ENCODE measurements around the gene SSX2IP.
"Not testable (repeated sequence)": the region's sequence is repeated elsewhere in the genome, so short reads cannot be mapped to it uniquely, and the experiment has no call there.

Gene SSX2IP, protein sequence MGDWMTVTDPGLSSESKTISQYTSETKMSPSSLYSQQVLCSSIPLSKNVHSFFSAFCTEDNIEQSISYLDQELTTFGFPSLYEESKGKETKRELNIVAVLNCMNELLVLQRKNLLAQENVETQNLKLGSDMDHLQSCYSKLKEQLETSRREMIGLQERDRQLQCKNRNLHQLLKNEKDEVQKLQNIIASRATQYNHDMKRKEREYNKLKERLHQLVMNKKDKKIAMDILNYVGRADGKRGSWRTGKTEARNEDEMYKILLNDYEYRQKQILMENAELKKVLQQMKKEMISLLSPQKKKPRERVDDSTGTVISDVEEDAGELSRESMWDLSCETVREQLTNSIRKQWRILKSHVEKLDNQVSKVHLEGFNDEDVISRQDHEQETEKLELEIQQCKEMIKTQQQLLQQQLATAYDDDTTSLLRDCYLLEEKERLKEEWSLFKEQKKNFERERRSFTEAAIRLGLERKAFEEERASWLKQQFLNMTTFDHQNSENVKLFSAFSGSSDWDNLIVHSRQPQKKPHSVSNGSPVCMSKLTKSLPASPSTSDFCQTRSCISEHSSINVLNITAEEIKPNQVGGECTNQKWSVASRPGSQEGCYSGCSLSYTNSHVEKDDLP

DNA sequence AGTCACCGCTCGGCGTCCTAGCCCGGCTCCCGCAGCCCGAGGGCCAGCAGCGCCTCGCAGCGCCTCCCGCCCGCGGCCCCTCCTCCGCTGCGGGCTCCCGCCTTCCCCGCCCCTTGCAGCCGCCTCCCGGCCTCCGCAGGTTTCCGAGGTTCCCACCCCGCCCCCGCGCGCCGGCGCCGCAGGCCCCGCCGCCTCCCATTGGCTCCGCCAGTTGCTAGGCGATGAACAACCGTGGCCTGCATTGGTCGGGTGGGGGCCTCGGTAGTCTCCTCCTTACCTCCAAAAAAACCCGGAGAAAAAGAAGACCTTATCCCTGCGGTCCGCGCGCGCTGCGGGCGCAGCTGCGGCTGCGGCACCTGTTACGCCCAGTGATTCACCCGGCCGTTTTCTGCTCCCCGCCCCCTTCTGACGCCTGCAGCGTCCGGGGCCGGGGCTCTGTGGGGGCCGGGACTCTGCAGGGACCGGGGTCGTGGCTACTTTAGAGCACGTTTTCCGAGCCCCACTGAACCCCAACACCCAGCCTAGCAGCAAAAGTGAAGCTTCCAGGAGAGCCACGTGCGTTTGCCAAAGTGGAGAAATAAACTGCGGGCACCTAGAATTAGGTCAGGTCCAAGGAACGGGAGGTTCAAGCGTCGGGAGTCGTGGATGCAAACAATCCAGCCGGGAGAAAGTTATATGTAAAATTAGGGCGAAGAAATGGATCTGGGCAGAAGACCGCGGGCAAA lies at the start of gene SSX2IP:
TSS of gene SSX2IP (minus strand) at position 65 of the 725 bp plus-strand sequence. CDS start 19,242 bp downstream, outside the sequence.
- Histone ChIP-seq H3K27me3 (replicated peaks; ENCODE audit: control insufficient read depth, insufficient read depth, low read length) (no peaks in the 10 kb centered on the region), H3K9me3 (ENCODE audit: control insufficient read depth, low read length) (no peaks in the 10 kb centered on the region), H3K36me3 (ENCODE audit: control insufficient read depth, insufficient read depth, low read length, severe bottlenecking) (no peaks in the 10 kb centered on the region)

DNA sequence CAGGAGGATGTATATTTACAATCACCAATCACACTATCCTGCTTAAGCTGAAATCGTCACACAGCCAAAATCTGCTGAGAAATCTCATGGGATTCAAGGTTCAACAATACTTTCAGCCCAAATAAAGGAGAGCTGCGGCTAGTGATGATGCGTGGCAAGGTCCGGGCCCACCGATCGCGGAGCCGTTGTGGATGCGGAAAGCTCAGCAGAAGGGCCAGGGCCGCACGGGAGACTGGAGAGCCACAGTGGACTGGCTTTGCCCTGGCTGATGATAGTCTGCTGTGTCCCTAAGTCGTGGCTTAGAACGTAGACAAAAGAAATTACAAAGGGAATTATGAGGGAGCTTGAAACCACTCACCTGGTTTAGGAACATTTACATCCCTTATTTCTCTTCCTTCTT lies 48.0 kb upstream of the SSX2IP start:
- Histone ChIP-seq H3K36me3 (ENCODE audit: control insufficient read depth, insufficient read depth, low read length, severe bottlenecking) (no peaks in the 10 kb centered on the region), H3K27me3 (replicated peaks; ENCODE audit: control insufficient read depth, insufficient read depth, low read length) (no peaks in the 10 kb centered on the region)
- DNase-seq (ENCODE audit: low read depth), result no peak

More for the DNA sequence above, at the start of gene SSX2IP:
- peak within 1 kb of the TSS; percentile 65 for H3K9ac ChIP-seq (ENCODE audit: low read length)
- peaks cover 8% of the 10 kb centered on the region for H3K4me1 ChIP-seq (ENCODE audit: control insufficient read depth, insufficient read depth, low read length)
- H3K4me3 ChIP-seq (ENCODE audit: low read length), result peak within 1 kb of the TSS; percentile 90
- peak; percentile 98 for DNase-seq (ENCODE audit: low read depth)

DNA sequence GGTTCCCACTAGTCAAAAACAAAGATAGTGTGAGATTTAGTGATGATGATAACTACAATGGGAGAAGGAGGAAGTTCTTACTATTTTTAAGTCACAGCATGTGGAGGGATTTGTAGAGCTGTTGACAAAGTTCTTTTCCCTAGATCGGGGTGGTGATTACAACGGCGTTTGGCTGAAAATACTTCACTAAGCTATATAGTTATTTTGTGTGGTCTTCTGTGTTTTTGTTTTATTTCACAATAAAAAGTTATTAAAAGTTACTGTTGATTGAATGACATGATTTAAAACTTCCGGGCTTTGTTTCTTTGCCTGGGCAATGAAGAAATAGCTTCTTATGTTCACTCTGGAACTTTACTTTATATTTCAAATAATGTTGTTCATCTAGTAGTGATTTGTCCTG lies 47.3 kb upstream of the SSX2IP start:
- Histone ChIP-seq H3K9me3 (ENCODE audit: control insufficient read depth, low read length) (no peaks in the 10 kb centered on the region), H3K4me1 (ENCODE audit: control insufficient read depth, insufficient read depth, low read length) (no peaks in the 10 kb centered on the region), H3K4me3 (ENCODE audit: low read length) (no peak overlapping the region), H3K27me3 (replicated peaks; ENCODE audit: control insufficient read depth, insufficient read depth, low read length) (no peaks in the 10 kb centered on the region), H3K9ac (ENCODE audit: low read length) (no peak overlapping the region), H3K36me3 (ENCODE audit: control insufficient read depth, insufficient read depth, low read length, severe bottlenecking) (no peaks in the 10 kb centered on the region)
- DNase-seq (ENCODE audit: low read depth), result no peak

More for the DNA sequence above, 48.0 kb upstream of the SSX2IP start:
- H3K4me1 ChIP-seq (ENCODE audit: control insufficient read depth, insufficient read depth, low read length), result no peaks in the 10 kb centered on the region
- H3K9me3 ChIP-seq (ENCODE audit: control insufficient read depth, low read length), result no peaks in the 10 kb centered on the region
- no peak overlapping the region for H3K9ac ChIP-seq (ENCODE audit: low read length)
- no peak overlapping the region for H3K4me3 ChIP-seq (ENCODE audit: low read length)

DNA sequence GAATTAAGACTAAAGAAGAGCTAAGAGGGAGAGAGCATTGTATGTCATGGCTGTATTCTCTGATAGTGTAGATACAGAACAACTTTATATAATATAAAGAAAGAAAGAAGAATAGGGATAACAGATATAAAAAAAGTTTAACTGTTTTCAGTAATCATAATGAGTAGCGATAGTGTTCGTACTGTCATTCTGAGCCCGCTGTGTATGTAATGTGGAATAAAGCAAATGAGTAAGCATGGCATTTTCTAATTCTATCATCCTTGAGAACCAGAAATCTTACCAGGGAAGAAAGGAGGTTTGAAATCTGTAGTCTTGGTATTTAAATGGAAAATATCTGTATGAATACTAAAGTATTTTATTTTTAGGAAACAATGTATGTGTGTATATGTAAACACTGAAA lies 46.7 kb upstream of the SSX2IP start:
- no peak for DNase-seq (ENCODE audit: low read depth)
- Histone ChIP-seq H3K9me3 (ENCODE audit: control insufficient read depth, low read length) (no peaks in the 10 kb centered on the region), H3K27me3 (replicated peaks; ENCODE audit: control insufficient read depth, insufficient read depth, low read length) (no peaks in the 10 kb centered on the region), H3K9ac (ENCODE audit: low read length) (no peak overlapping the region), H3K4me3 (ENCODE audit: low read length) (no peak overlapping the region), H3K4me1 (ENCODE audit: control insufficient read depth, insufficient read depth, low read length) (no peaks in the 10 kb centered on the region), H3K36me3 (ENCODE audit: control insufficient read depth, insufficient read depth, low read length, severe bottlenecking) (no peaks in the 10 kb centered on the region)

DNA sequence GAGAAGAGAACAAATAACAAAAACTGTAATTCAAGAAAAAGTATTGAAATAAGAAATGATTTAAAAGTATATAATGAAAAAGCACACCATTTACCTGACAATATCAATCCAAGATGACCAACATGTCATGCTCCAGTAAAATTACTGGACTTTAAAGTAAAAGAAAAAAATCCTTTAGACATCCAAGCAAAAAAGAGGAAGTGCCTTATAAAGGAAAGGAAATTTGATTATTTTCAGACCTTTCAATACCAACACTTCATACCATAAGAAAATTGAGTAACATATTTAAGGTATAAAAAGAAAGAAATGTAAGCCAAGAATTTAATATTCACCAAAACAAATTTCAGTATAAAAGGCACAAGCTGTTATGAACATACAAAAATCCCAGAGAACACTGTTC lies 46.2 kb upstream of the SSX2IP start:
- H3K9me3 ChIP-seq (ENCODE audit: control insufficient read depth, low read length), result no peaks in the 10 kb centered on the region
- no peaks in the 10 kb centered on the region for H3K36me3 ChIP-seq (ENCODE audit: control insufficient read depth, insufficient read depth, low read length, severe bottlenecking)
- H3K4me1 ChIP-seq (ENCODE audit: control insufficient read depth, insufficient read depth, low read length), result no peaks in the 10 kb centered on the region
- no peak overlapping the region for H3K4me3 ChIP-seq (ENCODE audit: low read length)
- DNase-seq (ENCODE audit: low read depth), result no peak
- no peak overlapping the region for H3K9ac ChIP-seq (ENCODE audit: low read length)
- no peaks in the 10 kb centered on the region for H3K27me3 ChIP-seq (replicated peaks; ENCODE audit: control insufficient read depth, insufficient read depth, low read length)

DNA sequence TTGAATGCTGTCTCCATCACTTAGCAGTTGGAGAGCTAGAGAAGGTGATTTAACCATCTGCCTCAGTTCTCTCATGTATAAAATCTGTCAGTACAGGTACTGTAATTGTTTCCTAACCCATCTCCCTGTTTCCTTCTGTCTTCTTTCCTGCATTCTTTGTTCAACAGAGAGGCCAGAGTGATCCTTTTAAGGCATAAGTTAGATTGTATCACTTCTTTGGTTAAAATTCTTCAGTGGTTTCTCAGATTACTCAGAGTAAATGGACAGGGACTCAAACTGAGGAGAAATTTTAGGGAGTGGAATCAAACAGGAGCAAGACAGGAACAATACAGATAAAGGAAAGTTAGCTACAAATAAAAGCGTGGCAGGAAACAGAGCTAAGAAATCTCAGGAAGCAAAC lies 45.2 kb upstream of the SSX2IP start:
- H3K9ac ChIP-seq (ENCODE audit: low read length), result no peak overlapping the region
- H3K4me3 ChIP-seq (ENCODE audit: low read length), result no peak overlapping the region
- no peaks in the 10 kb centered on the region for H3K36me3 ChIP-seq (ENCODE audit: control insufficient read depth, insufficient read depth, low read length, severe bottlenecking)
- no peaks in the 10 kb centered on the region for H3K4me1 ChIP-seq (ENCODE audit: control insufficient read depth, insufficient read depth, low read length)
- H3K9me3 ChIP-seq (ENCODE audit: control insufficient read depth, low read length), result no peaks in the 10 kb centered on the region
- H3K27me3 ChIP-seq (replicated peaks; ENCODE audit: control insufficient read depth, insufficient read depth, low read length), result no peaks in the 10 kb centered on the region
- DNase-seq (ENCODE audit: low read depth), result peak; percentile 44

DNA sequence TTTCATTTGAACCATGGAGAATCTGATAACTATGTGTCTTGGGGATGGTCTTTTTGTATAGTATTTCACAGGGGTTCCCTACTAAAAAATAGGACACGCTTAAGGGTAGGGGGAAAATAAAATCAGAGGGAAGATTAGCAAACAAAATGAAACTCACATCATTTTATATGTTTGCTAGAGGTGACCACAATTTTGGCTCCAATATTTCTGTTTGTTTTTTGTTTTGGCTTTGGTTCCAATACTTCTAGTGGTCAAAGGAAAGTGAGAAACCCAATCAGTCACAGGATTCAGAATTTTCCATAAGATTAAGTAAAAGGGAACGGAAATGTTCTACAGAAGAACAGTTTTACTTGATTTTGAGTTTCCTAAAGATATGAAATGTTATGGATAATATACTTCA lies 42.3 kb upstream of the SSX2IP start:
- Histone ChIP-seq H3K9ac (ENCODE audit: low read length) (no peak overlapping the region), H3K36me3 (ENCODE audit: control insufficient read depth, insufficient read depth, low read length, severe bottlenecking) (no peaks in the 10 kb centered on the region), H3K27me3 (replicated peaks; ENCODE audit: control insufficient read depth, insufficient read depth, low read length) (no peaks in the 10 kb centered on the region), H3K9me3 (ENCODE audit: control insufficient read depth, low read length) (no peaks in the 10 kb centered on the region), H3K4me1 (ENCODE audit: control insufficient read depth, insufficient read depth, low read length) (peaks cover under 1% of the 10 kb centered on the region), H3K4me3 (ENCODE audit: low read length) (no peak overlapping the region)
- DNase-seq (ENCODE audit: low read depth), result no peak

DNA sequence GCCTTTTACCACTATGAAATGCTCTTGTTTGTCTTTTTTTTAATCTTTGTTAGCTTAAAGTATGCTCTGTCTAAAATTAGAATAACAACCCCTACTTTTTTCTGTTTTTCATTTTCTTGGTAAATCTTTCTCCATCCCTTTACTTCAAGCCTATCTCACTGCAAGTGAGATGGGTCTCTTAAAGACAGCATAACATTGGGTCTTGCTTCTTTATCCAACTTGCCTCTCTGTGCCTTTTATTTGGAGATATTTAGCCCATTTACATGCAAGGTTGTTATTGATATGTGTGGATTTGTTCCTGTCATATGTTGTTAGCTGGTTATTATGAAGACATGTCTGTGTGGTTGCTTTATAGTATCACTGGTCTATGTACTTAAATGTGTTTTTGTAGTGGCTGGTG lies 41.3 kb upstream of the SSX2IP start:
- no peak for DNase-seq (ENCODE audit: low read depth)
- no peaks in the 10 kb centered on the region for H3K27me3 ChIP-seq (replicated peaks; ENCODE audit: control insufficient read depth, insufficient read depth, low read length)
- H3K4me1 ChIP-seq (ENCODE audit: control insufficient read depth, insufficient read depth, low read length), result peaks cover 9% of the 10 kb centered on the region
- H3K9me3 ChIP-seq (ENCODE audit: control insufficient read depth, low read length), result no peaks in the 10 kb centered on the region
- H3K9ac ChIP-seq (ENCODE audit: low read length), result no peak overlapping the region
- no peak overlapping the region for H3K4me3 ChIP-seq (ENCODE audit: low read length)
- H3K36me3 ChIP-seq (ENCODE audit: control insufficient read depth, insufficient read depth, low read length, severe bottlenecking), result no peaks in the 10 kb centered on the region

DNA sequence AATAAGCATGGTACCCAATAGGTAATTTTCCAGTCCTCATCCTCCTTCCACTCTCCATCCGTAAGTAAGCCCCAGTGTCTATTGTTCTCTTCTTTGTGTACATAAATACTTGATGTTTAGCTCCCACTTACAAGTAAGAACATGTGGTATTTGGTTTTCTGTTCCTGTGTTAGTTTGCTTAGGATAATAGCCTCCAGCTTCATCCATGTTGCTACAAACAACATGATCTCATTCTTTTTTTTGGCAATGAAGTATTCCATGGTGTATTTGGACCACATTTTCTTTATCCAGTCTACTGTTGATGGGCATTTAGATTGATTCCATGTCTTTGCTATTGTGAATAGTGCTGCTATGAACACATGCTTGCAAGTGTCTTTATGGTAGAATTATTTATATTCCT lies 37.5 kb upstream of the SSX2IP start:
- H3K9me3 ChIP-seq (ENCODE audit: control insufficient read depth, low read length); H3K4me3 ChIP-seq (ENCODE audit: low read length); H3K27me3 ChIP-seq (replicated peaks; ENCODE audit: control insufficient read depth, insufficient read depth, low read length); H3K9ac ChIP-seq (ENCODE audit: low read length); H3K36me3 ChIP-seq (ENCODE audit: control insufficient read depth, insufficient read depth, low read length, severe bottlenecking): not testable (repeated sequence)
- peaks cover 19% of the 10 kb centered on the region for H3K4me1 ChIP-seq (ENCODE audit: control insufficient read depth, insufficient read depth, low read length)
- peak; percentile 63 for DNase-seq (ENCODE audit: low read depth)

DNA sequence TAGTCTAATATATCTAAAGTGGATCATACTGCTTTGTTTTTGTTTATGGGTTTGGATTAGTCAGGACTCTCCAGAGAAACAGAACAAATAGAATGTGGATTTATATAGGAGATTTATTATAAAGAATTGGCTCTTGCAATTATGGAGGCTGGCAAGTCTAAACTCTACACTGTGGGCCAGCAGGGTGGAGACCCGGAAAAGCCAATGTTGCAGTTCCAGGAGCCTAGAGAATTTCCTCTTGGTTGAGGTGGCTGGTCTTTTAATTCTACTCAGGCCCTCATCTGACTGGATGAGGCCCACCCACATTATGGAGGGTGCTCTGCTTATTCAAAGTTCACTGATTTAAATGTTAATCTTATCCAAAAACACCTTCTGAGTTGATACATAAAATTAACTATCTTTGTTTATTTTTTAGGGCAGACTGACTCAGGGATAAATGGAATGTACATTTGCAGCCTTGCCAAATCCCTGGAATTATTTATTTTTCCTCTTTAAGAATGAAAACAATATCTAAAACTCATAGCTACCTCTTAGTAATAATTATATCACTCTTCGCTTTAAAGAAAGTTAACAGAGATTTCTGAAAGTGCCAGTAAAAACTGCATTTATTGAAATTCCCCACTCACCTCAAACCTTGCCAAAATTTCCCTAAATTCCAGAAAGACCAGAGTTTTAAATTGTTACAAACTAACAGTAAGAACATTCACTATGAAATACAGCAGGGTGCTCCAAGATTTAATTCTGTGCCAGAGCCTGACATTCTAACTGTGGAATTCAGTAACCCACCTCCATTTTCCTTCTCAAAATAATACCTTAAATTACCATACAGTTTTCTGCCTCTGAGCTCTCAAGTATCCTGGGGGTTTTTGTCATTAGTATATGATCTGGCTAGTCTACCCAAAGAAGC lies 36.6 kb upstream of the SSX2IP start:
- Histone ChIP-seq H3K4me1 (ENCODE audit: control insufficient read depth, insufficient read depth, low read length) (peaks cover 22% of the 10 kb centered on the region), H3K4me3 (ENCODE audit: low read length) (no peak overlapping the region), H3K36me3 (ENCODE audit: control insufficient read depth, insufficient read depth, low read length, severe bottlenecking) (no peaks in the 10 kb centered on the region), H3K9me3 (ENCODE audit: control insufficient read depth, low read length) (no peaks in the 10 kb centered on the region), H3K27me3 (replicated peaks; ENCODE audit: control insufficient read depth, insufficient read depth, low read length) (no peaks in the 10 kb centered on the region), H3K9ac (ENCODE audit: low read length) (no peak overlapping the region)
- DNase-seq (ENCODE audit: low read depth), result peak; percentile 53
